Measurements from ENCODE around the gene TENT5C. TPM values are rescaled to one million over a fixed set of nuclear protein-coding genes. Genes with fewer than 3 reads are reported as not detected.

Gene TENT5C
- total and polyA plus RNA-seq, 9 of the 15 experiments (the other 6 are each of a cell fraction or from before 2014, with no cell fraction given): 1.8 to 7.7 (median 4.0) TPM

- TF ChIP-seq NFE2L1 (tag; IDR thresholded peaks at IDR 0.05; ENCODE audit: borderline replicate concordance, low read depth): no peak
- no peak for TF ChIP-seq SAP30 (IDR thresholded peaks at IDR 0.05; ENCODE audit: borderline replicate concordance, insufficient read depth, low read depth, low read length, poor library complexity, severe bottlenecking)
- no peak for TF ChIP-seq ELF2 (CRISPR knock-in tag; IDR thresholded peaks at IDR 0.05)
- 0 out of 2 replicates have a peak, but pooled peaks have one; percentile 39 for TF ChIP-seq MAX (CRISPR knock-in tag; IDR thresholded peaks at IDR 0.05)
- TF ChIP-seq PHF8 (IDR thresholded peaks at IDR 0.05; ENCODE audit: borderline replicate concordance, low read length): no peak
- TF ChIP-seq ZNF586 (CRISPR knock-in tag; conservative IDR thresholded peaks at IDR 0.05): no peak
- peak; percentile 71; the same call in 1 of the 2 replicates for TF ChIP-seq ZNF644 (tag; IDR thresholded peaks at IDR 0.05; ENCODE audit: low read depth)
- no peak for TF ChIP-seq ZNF449 (CRISPR knock-in tag; IDR thresholded peaks at IDR 0.05)
- no peak for TF ChIP-seq ZNF280B (CRISPR knock-in tag; IDR thresholded peaks at IDR 0.05)
- 0 out of 2 replicates have a peak, but pooled peaks have one; percentile 5 for TF ChIP-seq GMEB1 (CRISPR knock-in tag; IDR thresholded peaks at IDR 0.05)
- TF ChIP-seq ZEB2 (IDR thresholded peaks at IDR 0.05): peak; percentile 53; the same call in 1 of the 2 replicates
- TF ChIP-seq ZSCAN32 (CRISPR knock-in tag; IDR thresholded peaks at IDR 0.05): no peak
- TF ChIP-seq HDAC1 (IDR thresholded peaks at IDR 0.05): peak; percentile 29 to 72; a peak in 2 of 4 replicates
- no peak for TF ChIP-seq TOE1 (IDR thresholded peaks at IDR 0.05; ENCODE audit: borderline replicate concordance)
- no peak for TF ChIP-seq TOE1 (CRISPR knock-in tag; IDR thresholded peaks at IDR 0.05; ENCODE audit: borderline replicate concordance, low read depth)
- no peak for TF ChIP-seq ZC3H4 (CRISPR knock-in tag; IDR thresholded peaks at IDR 0.05; ENCODE audit: borderline replicate concordance)
- TF ChIP-seq MAZ (CRISPR knock-in tag; conservative IDR thresholded peaks at IDR 0.05 in 1 of 2, IDR thresholded peaks at IDR 0.05 in 1 of 2): peak in 1 of 2 experiments; percentile 51; a peak in 1 of 4 replicates
- TF ChIP-seq KHSRP (IDR thresholded peaks at IDR 0.05): peak; percentile 58; the same call in 1 of the 2 replicates
- TF ChIP-seq KDM1A (IDR thresholded peaks at IDR 0.05): peak; percentile 80 to 85
Observed at GRCh38 chr1:117644696-117645311, 39.0 kb downstream of the TENT5C start (continued).

Data from K562 (cell line).